Kidney tubule cell (primary cell): ENCODE data around the gene RAP2C.

Experiments
- DNase-seq: peaks from one replicate; pipeline ENCODE4 v3.0.0-alpha.2; 2018; ENCODE audit warnings: low spot score

Gene RAP2C

GRCh38 chrX:132219343-132219768 lies at the start of gene RAP2C:
RAP2C (minus strand) TSS chrX:132219447; CDS start chrX:132217268, 2,179 bp downstream.
- DNase-seq: peak; percentile 75

GRCh38 chrX:132267392-132267791 lies 48.1 kb upstream of the RAP2C start:
- DNase-seq: no peak

GRCh38 chrX:132266583-132267355 lies 47.5 kb upstream of the RAP2C start:
- DNase-seq: peak; percentile 8

GRCh38 chrX:132263127-132263526 lies 43.9 kb upstream of the RAP2C start:
- DNase-seq: no peak

- DNase-seq: no peak
These were observed 39.3 kb upstream of the RAP2C start for GRCh38 chrX:132258509-132258908.

- no peak for DNase-seq
These were observed 37.9 kb upstream of the RAP2C start for GRCh38 chrX:132257116-132257515.

- no peak for DNase-seq
These were observed 16.9 kb upstream of the RAP2C start for GRCh38 chrX:132236121-132236520.

GRCh38 chrX:132235488-132235887 lies 16.2 kb upstream of the RAP2C start:
- no peak for DNase-seq

GRCh38 chrX:132231587-132231986 lies 12.3 kb upstream of the RAP2C start:
- DNase-seq: no peak

GRCh38 chrX:132227383-132228112 lies 8.3 kb upstream of the RAP2C start:
- no peak for DNase-seq

GRCh38 chrX:132226169-132226568 lies 6.9 kb upstream of the RAP2C start:
- DNase-seq: no peak

GRCh38 chrX:132218100-132218812 lies 991 bp downstream of the RAP2C start:
- peak; percentile 85 for DNase-seq

GRCh38 chrX:132217203-132218073 lies 1.8 kb downstream of the RAP2C start:
- peak; percentile 78 for DNase-seq

- DNase-seq: peak; percentile 51
These were observed 2.4 kb downstream of the RAP2C start for GRCh38 chrX:132216806-132217202.

- no peak for DNase-seq
These were observed 3.0 kb downstream of the RAP2C start for GRCh38 chrX:132216283-132216682.

- DNase-seq: no peak
These were observed 4.7 kb downstream of the RAP2C start for GRCh38 chrX:132214518-132214917.

GRCh38 chrX:132209527-132209926 lies 9.7 kb downstream of the RAP2C start:
- peak; percentile 3 for DNase-seq

- DNase-seq: no peak
These were observed 10.8 kb downstream of the RAP2C start for GRCh38 chrX:132208422-132208821.

- DNase-seq: no peak
These were observed 11.3 kb downstream of the RAP2C start for GRCh38 chrX:132207996-132208395.

- DNase-seq: no peak
These were observed 13.0 kb downstream of the RAP2C start for GRCh38 chrX:132206259-132206658.

GRCh38 chrX:132204629-132205028 lies 14.6 kb downstream of the RAP2C start:
- no peak for DNase-seq

- no peak for DNase-seq
These were observed 18.3 kb downstream of the RAP2C start for GRCh38 chrX:132200976-132201375.
